Measurements from ENCODE around the gene CHTOP.

DNA sequence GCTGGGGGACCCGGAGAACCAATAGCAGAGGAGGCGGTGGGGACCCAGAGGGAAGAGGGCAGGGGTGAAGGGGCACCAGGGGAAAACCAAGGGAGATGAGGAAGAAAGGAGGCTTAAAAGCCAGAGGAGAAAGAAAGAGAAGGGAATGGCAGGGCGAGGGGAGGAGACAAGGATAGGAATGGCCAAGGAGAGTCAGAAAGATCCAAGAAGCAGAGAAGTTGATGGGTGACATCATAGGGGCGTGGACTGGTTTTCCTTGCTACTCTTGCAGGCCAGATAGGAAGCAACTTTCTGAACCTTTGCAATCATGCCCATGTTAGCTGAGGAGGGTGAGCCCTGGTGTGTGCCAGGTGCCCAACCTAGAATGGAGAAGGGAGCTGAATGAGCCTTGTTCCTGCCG, 50.0 kb downstream of the CHTOP start:
- TF ChIP-seq NBN (conservative IDR thresholded peaks at IDR 0.05) (no peak), CTCF (CRISPR knock-in tag; IDR thresholded peaks at IDR 0.05) (no peak)

Data from HepG2 (cell line).